GM21360 (cell line): ENCODE measurements around the gene PRDM16.

Source experiments
- ATAC-seq: cut with Tn5 transposase; IDR thresholded peaks from one replicate; pipeline ENCODE4 v1.9.1; 2021; ENCODE audit warnings: mild to moderate bottlenecking, moderate library complexity; ENCODE audit not compliant: unreplicated experiment

The PRDM16 gene

DNA sequence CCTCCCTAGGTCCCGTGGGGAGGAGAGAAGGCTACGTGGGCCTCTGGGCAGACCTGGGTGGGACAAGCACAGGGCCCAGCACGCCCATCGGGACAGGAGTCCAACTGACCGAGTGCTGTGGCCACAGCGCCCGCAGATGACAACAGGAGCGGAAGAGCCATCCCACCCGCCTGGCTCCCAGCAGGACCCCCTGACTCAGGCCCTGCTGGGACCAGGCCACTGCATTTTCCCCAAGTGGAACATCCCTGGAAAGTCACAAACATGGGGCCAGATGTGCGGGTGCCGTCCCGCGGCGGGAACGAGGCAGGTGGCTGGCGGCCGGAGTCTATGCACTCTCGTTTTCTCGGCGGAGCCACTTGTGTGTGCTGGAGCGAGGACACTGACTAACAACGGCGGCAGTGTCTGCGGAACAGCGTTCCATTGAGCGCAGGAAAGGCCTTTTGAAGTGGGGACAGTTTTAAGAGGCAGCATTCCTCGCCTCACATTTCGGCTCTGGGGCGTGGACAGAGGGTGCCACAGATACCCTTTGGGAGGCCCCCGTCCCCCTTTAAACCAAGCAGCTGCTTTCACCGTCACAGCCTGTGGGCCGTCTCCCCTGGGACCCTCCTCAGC is 291.7 kb downstream of the PRDM16 start:
- ATAC-seq: no peak

DNA sequence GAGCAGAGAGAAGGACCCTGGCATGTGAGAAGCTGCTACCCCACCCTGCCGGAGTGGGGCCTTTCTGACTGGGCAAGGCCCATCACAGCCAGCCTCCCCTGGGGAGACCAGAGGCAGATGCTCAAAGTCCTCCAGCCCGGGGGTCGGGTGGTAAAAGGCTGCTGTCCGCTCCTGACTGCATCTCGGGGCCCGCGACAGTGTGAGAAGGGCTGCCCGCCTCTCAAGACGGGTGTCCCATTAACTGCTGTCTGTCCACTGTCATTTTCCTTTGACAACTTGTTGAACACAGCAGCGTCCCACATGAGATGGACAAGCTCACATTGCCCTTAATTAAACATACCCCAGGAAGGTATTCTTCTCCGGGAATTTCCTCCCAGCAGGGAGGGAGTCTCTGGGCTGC is 294.0 kb downstream of the PRDM16 start:
- ATAC-seq: no peak

DNA sequence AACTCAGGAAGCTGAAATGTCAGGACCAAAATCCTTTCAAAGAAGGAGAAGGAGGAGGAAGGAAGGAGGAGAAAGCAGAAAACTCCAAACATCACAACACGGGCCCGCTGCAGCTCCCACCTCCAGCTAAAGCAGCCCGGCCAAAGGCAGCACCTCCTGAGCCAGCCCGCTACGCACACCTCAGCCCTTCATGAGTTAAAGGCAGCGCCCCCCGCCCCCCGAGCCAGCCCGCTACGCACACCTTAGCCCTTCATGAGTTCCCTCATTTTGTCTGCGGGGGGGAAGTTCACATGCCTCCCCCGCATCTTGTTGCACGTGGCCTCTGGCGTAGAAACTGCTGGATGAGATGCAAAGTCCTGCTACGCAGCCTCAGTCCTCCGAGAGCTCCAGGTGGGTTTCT is 294.8 kb downstream of the PRDM16 start:
- ATAC-seq: no peak

DNA sequence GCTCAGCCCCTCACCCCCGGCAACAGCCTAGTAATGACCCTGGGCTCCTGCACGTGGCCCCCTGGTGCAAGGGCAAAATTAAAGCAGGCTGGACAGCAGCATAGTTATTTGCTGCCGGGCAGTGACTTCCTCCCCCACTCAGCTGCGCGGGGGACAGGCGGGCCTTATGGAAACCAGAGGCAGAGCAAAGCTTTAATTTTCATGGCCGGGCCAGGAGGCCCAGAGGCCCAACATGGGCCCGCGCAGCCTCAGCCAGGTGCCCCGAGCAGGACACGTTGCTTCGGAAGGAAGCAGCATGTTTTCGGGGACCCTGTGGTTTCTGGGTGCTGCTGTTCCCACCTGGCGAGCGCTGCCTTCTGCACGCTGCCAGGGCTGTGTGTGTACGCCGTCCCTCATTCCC is 295.5 kb downstream of the PRDM16 start:
- no peak for ATAC-seq

DNA sequence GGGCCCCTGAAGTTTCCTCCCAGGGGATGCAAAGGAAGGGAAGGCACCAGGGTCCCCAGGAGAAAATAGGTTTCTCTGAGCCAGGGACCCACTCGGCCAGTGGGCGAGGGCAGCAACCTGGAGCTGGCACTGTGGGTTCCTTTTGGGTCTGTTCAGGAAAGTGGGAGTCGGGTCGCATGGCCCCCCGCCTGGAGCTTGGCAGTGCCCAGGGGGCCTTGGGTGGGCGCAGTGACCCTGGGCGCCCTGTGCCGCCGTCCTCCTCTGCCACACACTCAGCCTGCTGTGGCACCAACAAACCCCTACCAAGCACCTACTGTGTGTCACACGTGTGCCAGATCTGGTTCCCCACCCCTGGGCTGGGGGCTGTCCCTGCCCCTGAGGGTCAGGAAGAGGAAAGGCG is 296.0 kb downstream of the PRDM16 start:
- no peak for ATAC-seq

DNA sequence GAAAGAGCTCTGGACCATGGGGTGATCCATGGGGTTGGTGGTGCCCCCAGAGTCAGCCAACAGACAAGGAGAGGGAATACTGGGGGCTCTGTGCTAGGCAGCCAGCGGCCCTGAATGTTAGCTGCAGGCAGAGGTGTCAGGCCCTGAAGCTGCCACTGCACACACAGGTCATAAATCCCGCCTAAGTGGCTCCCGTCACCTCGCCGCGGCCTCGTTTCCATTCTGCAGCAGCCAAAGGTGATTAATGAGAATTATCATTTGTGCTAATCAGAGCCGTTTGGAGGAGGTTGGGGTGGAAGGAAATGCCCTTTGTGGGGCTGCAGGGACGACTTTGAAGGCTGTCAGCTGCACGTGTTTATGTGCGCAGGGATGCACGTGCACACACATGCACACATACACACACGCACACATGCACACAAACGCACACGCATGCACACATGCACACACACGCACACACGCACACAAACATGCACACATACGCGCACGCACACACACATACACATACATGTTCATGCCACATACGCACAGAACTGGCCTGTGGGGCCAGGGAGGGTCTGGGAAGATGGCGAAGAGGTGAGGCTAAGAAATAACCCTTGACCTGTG is 296.6 kb downstream of the PRDM16 start:
- ATAC-seq: no peak

DNA sequence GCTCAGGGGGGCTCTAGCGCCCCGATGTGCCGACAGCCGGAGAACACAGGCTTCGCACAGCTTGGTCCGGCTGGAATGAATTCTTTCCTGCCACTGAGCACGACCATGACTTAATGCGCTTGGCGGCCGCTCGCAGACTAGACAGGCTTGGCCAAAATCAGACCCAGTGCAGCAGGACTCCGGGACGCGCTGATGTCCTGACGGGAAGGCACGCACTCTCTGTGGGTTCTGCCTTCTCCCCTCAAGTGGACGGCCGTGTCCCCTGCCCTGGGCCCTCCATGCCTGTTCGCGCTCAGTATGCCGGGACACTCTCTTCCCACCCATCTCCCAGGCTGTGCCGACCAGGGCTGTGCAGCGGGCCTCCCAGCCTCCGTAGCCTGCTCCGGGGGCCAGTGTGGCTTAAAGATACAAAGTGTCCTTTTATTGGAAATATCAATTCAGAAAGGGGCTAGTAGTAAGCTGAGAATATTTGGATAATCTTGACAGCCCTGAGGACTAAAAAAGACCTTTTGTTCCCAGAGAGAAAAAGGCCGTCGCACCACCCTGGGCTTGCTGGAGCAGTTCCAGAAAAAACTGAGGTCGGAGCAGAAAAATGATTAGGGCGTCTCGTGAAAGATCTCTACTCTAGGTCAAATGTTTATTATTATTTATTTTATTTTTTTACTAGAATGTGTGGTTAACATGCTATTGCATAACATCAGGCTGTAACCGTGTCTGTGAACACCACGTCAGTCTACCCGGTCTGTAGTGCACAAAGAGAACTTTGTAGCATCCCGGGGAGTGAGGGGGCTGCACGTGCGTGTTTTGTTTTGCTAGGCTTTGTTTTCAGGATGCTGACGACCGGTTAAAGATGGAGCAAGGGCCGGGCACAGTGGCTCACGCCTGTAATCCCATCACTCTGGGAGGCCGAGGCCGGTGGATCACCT is 297.4 kb downstream of the PRDM16 start:
- ATAC-seq: no peak

DNA sequence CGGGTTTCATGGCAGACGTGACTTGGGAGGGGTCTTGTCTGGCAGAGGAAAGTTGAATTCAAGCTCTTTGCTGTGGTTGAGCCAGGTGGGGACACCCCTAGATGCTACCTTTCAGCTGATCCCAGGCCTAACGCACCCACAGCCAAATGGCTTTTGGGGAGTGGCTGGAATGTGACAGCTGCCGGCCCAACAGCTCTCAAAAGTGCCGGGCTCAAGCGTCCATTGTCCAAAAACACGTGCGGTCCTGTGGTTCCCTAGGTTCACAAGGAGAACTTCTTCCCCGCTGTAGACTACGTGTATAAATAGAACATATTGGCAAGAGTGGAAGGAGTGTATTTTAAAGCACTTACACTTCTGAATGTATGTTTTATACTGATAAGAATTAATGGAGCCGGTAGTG is 298.4 kb downstream of the PRDM16 start:
- ATAC-seq: no peak

DNA sequence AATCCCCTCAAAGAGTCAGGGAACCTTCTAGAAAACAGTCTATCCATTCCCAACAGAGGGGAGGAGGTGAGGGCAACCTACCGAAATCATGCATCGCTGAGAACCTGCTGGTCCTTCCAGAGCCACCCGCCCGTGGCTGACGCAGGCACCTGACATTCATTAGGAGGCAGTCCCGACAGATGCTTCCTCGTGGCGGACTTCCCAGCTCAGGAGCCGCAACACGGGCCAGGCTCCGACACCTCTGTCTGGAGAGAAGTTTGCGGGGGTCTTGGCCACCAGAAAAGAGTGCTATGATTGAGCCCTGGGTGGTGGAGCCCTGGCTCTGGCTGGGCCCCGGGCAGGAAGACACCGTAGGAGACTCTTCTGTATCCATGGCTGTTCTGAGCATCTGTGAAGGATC is 299.1 kb downstream of the PRDM16 start:
- no peak for ATAC-seq

DNA sequence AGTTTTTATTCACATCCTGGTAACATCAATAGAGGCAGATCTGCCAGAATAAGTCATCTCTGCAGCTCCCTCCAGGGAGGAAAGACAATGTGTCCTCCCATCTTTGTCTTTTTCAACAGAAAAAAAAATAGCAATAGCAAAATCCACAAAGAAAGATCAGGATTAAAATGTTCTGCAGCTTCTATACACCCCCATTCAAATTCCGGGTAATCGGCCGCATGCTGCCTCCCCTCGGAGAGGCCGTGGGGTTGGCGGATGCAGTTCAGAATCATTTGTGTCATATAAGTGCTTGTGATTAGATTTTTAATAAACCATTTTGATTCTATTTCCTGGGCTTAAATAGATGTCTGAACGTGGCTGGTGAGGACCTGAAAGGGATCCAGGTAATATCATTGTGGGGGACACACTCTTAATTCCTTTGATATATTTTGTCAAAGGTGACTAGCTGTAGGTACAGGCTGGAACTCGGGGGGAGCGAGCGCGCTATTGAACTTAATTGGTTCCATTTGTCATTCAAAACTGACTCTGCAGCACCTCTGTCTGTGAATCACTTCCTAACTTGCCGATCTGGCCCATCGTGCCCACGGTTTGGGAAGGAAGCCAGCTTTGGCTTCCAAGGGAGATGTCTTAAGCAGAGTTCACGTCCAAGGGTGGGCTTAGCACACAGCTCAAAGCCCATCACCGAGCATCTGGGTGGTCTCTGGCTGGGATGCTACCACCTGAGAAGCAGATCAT is 299.9 kb downstream of the PRDM16 start:
- no peak for ATAC-seq

DNA sequence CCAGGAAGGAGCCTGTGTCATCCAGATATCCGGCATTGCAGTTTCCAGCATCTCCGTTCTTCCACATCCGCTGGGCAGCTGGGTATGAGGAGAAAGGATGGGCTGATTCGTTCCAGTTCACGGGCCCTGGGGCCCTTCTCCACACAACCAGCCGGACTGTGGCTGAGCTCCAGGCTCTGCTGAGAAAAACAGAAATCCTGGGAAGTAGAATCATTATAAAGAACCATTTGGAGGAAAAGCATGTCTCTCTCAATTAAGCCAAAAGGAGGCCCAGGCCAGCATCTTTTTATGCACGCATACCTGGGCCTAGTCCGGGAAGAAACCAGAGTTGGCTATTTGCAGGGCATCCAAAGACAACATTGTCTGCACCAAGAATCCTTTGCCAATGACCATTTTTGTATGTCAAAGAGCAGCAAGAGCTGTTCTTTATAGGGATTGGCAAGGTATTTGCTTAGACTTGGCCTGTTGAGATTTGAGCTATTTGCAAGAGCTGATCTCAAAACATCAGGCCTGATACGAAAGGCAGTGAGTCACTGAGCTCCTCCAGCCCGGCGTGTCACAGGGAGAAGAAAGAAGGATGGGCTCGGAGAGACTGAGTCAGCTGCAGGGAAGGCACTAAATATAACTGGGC is 300.6 kb downstream of the PRDM16 start:
- no peak for ATAC-seq

DNA sequence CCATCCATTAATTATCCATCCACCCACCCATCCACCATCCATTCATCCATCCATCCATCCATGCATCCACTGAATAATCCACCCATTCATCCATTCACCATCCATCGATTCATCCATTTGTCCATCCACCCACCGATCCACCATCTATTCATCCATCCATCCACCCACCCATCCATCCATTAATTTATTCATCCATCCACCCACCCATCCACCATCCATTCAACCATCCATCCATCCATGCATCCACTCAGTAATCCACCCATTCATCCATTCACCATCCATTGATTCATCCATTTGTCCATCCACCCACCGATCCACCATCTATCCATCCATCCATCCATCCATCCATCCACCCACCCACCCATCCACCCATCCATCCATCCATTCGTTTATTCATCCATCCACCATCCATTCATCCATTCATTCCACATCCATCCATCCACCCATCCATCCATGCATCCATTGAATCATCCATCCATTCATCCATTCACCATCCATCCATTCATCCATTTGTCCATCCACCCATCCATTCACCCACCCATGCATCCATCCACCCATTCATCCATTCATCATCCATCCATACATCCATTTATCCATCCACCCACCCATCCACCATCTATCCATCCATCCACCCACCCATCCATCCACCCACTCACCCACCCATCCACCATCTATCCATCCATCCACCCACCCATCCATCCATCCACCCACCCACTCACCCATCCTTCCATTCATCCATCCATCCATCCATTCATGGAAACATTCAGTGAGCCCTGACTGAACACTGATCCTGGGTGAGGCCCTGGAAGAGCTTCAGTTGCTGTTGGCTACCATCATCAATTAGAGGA is 302.1 kb downstream of the PRDM16 start:
- ATAC-seq: no peak

DNA sequence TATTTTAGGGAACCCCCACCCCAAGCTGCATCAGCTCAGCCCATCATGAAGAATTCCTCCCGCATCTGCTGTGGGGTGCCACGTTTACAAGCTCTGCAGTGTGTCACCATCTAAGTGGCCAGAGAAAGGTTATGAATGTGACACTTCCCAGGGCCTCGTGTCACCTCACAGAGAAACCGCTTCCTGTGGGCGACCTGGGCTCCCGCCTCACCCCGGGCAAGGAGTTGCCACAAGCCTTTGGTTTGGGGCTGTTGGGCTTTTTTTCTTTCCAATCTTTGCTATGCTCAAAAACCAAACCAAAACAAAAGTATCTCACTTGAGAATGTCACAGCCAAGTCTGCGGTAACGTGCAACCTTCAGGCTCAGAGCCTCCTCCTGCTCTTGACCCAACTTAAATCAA is 303.3 kb downstream of the PRDM16 start:
- no peak for ATAC-seq

DNA sequence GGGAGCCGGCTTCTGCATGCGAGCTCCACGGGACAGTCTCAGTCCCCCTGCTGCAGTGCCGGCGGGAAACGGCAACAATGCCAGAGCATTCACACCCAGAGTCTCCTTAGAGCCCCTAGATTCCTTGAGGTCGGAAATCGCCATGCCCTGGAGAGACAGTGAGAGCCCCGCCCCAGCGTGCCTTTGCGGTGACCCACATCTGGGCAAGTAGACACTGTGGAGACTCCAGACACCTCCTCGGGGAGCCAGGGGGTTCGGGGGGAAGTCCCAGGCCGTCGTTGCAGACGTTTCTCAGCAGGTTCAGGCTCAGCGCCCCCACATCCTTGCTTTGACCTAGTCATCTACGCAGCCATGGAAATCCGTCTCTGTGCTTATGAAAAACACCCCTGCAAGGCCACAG is 304.2 kb downstream of the PRDM16 start:
- ATAC-seq: no peak

DNA sequence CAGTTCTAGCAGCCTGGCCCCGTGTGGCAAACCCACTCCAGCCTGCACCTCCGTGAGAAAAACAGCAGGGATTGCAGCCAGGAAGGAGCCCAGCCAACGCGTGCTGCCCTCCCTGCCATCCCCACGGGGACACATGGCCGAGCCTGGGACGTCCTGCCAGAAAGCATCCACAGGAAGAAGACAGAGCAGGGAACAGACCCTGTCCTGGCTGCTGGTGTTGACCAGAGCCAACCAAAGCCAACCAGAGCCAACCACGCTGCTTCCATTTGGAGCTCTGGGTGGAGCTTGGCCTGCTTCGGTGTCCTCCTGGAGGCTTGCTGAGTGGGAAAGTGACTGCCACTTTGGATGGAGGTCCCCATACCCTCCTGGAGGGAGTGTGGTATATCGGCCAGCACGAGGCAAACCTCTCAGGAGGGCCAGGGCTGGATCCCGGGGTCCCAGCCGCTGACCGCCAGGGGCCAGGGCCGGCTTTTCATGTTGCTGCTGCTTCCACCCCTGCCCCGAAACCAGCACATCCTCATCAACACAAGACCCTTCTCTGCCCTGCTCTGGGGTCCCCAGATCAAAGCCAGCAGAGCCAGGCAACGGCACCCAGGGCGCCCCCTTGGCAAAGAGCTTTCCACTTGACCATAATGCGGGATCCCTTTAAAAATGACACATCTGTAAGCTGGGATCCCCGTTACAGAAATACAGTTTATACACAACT is 304.9 kb downstream of the PRDM16 start:
- no peak for ATAC-seq

DNA sequence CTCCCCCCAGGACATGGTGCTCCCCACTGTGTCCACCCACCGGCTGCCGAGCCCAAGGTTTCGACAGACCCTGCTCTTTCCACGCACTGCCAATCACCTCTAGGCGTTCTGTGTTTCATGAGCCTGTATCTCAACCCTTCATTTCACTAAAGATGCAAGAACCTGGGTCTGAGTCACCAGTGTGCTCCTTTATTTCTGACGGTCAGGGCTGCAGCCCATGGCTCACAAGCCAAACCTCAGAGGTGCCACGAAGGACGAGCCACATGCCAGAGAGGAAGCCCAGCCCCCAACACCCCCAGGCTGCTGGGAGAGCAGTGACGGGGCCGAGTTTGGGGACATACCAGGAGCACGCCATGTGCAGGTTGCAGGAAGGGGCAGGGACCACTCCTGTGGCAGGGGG is 306.2 kb downstream of the PRDM16 start:
- ATAC-seq: no peak

DNA sequence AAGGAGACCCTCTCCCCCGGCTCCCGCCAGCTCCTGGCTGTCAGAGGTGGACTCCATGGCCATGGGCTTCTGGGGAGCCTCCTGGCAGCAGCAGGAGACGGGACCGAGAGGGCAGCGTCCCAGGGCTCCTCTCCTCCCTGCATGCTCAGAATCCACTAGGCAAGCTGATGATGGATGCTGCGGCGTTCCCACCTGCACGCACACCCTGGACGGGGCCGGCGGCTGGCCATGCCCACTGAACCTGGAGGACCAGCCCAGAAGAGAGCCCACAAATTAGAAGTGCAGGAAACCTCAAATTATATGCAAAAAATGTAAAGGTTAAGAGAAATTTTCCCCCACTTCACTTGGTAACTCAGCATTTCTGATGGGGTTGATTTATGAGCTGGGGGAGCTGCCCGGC is 308.2 kb downstream of the PRDM16 start:
- no peak for ATAC-seq

DNA sequence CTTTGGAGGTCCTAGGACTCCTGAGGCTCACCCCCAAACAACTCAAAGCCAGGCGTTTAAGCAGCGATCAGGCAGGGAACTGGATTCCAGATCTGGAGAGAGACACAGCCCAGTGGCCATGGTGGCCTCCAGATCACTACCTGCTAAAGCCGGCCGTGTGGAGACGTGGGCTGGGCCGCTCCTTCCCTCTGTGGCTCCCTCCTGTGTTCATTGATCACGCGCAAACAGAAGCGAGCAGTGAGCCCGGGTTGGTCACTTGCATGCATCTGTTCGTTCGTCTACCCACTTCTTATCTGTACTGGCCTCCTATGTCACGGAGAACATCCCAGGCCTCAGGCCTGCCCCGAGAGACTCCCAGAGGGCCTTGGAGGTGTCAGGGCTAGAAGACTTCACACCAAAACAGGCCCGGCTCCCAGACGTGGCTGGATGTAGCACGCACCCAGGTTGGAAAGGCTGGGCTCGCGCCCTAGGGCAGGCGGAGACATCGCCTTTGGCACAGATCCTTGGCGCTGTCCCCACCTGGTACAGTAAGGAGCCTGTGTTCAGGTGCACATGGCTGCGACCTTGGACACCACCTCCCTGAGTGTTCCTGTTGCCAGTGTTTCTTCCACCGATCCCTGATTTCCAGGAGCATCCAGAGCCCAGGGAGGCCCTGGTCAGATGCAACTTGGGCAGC is 308.7 kb downstream of the PRDM16 start:
- no peak for ATAC-seq
